Heart right ventricle (tissue), 16 donors: ENCODE results near the gene PTGER3. TPM values are rescaled to one million over a fixed set of nuclear protein-coding genes. Genes with fewer than 3 reads are reported as not detected.

Experiments
- ATAC-seq, 8 donors: fragments of 200-7000 bp; cut with Tn5 transposase; one replicate each; pipeline ENCODE4 v1.9.1; 2020; ENCODE audit warnings: mild to moderate bottlenecking in 8 of 8, moderate library complexity in 8 of 8, moderate number of reproducible peaks in 1 of 8
- DNase-seq, 2 donors: peaks; one replicate each; pipeline ENCODE4 v3.0.0-alpha.2; 2020
- H3K27ac ChIP-seq, 10 donors: fragments of 200-600 bp; sonication (generic) in 2 of 10; one replicate each; pipeline versions ENCODE4 v1.5.0 to v1.8.0; 2020 to 2022; ENCODE audit warnings: mild to moderate bottlenecking in 3 of 10
- H3K27me3 ChIP-seq, 7 donors: fragments of 200-600 bp; one replicate each; pipeline ENCODE4 v1.8.0; 2021 to 2022; ENCODE audit warnings: mild to moderate bottlenecking in 2 of 7
- H3K36me3 ChIP-seq, 9 donors: fragments of 200-600 bp; sonication (generic) in 1 of 9; one replicate each; pipeline versions ENCODE4 v1.5.0 to v1.8.0; 2020 to 2022; ENCODE audit warnings: mild to moderate bottlenecking in 2 of 9
- H3K4me1 ChIP-seq, 9 donors: fragments of 200-600 bp; sonication (generic) in 1 of 9; one replicate each; pipeline versions ENCODE4 v1.5.0 to v1.8.0; 2020 to 2022; ENCODE audit warnings: mild to moderate bottlenecking in 4 of 9
- H3K4me3 ChIP-seq, 10 donors: fragments of 200-600 bp; sonication (generic) in 2 of 10; one replicate each; pipeline versions ENCODE4 v1.5.0 to v1.8.0; 2020 to 2022; ENCODE audit warnings: mild to moderate bottlenecking in 7 of 10, moderate library complexity in 2 of 10
- H3K9me3 ChIP-seq, 11 donors: fragments of 200-600 bp in 10 of 11; sonication (generic) in 2 of 11; one replicate each; pipeline versions ENCODE4 v1.5.0 to v1.8.0; 2013 to 2022; ENCODE audit warnings: mild to moderate bottlenecking in 2 of 11, control low read depth in 1 of 11, moderate library complexity in 1 of 11
- whole genome bisulfite sequencing, 2 donors: extraction: QIAGEN DNeasy Blood & Tissue Kit; methylation state at CpG; one replicate each; pipeline ENCODE4 v1.1.7; 2013; ENCODE audit warnings: inconsistent platforms in 1 of 2; 5-methylcytosine and 5-hydroxymethylcytosine counted together
- intact Hi-C, 10 donors: fragments of 100-400 bp; cut with DNase I; formaldehyde crosslinking; loops; one replicate each; pipeline versions ENCODE4 v1.11.1 to v1.14.2; 2022
- long read RNA-seq, 3 donors: library from polyadenylated mRNA; unstranded; transcript quantifications; one replicate each; pipeline ENCODE4 v2.0.0, GENCODE V29; 2020 to 2021
- polyA plus RNA-seq, 2 donors: library from polyadenylated mRNA; stranded (reverse); fragments of 200-250 nt; gene quantifications; one replicate each; pipeline ENCODE4 v1.2.3, GENCODE V29; 2013
- total RNA-seq, 10 donors: library from RNA; stranded (reverse); fragmentation: NEBNext Ultra II Directional in 3 of 10; extraction: Animal tissue kit (Norgen Biotek cat#: 25700) in 3 of 10; gene quantifications; one replicate each; pipeline versions ENCODE4 v1.2.1 to v1.2.4, GENCODE V29; 2021 to 2023
- TF ChIP-seq, protein P1 (sequence below), 9 donors: fragments of 200-600 bp; sonication (generic) in 2 of 9; IDR thresholded peaks; one replicate each; pipeline versions ENCODE4 v1.5.0 to v1.8.0; 2021 to 2022; ENCODE audit warnings: antibody characterized with exemption in 9 of 9, mild to moderate bottlenecking in 5 of 9, moderate library complexity in 1 of 9
- donor health status: Arrhythmogenic right ventricular cardiomyopathy.
- donor health status: ischemic (EF 13 %, LVEDD 7.1; RV severe dilation, severe dysfunction).
- donor health status: healthy with polysubstance abuse.
- donor health status: DM: no; HTN: yes; CAD: no.
- donor health status: DM: no; HTN: no; CAD: no.
- donor health status: ischemic (EF 25% LVEDD 6.9; RV normal size, moderate dysfunction).
- donor health status: ischemic (EF 25% LVEDD 5.7; RV mildly dilated, moderate dysfunction).
- donor health status: healthy.
- donor health status: DM: yes; HTN: yes; CAD: no.
- donor health status: Ischemic cardiomyopathy.
- donor health status: ischemic (EF 35%, LVEDD 5.7; RV mildly dilated, moderate dysfunction).
- donor health status: nonischemic (EF 11% LVEDD 7.7; RV severe dilation, severe dysfunction).
- donor health status: DM: yes; HTN: yes; CAD: no.
- donor health status: PGD.
- donor health status: ischemic (EF 29% LVEDD 5.4; RV normal size, mild dysfunction).
- donor health status: nonischemic (EF 23%, LVEDD 6.1; RV moderate dilation, normal function).

The PTGER3 gene
- total RNA-seq (1 to 10 TPM in 5 of 10 donors, under 1 TPM in 5; 0.11 to 4.6 (median 0.98) TPM), polyA plus RNA-seq (1 to 10 TPM; 1.0 to 1.5 TPM)
- long read RNA-seq, donor 1, full-length matches to known transcripts = 1 of 1 reads
- long read RNA-seq, donor 1, partial matches to known transcripts = 0 of 1 reads
- long read RNA-seq, donor 1, other reads (novel, unspliced or antisense) = 0 of 1 reads
- long read RNA-seq, donor 2, full-length matches to known transcripts = 3 of 4 reads
- long read RNA-seq, donor 2, partial matches to known transcripts = 0 of 4 reads
- long read RNA-seq, donor 2, other reads (novel, unspliced or antisense) = 1 of 4 reads
- long read RNA-seq, donor 3, transcript PTGER3-201 (4 exons, 2,333 nt) = major isoform, 7 of 9 reads
- long read RNA-seq, donor 3, partial matches to known transcripts = 0 of 9 reads
- long read RNA-seq, donor 3, other reads (novel, unspliced or antisense) = 0 of 9 reads

GRCh38 chr1:71047635-71048607 lies at the start of gene PTGER3:
Gene PTGER3 (minus strand): TSS chr1:71047816. CDS start chr1:71047577, 239 bp downstream.
- peak within 1 kb of the TSS; percentile 26 to 57 (median 52) for H3K4me3 ChIP-seq
- intact Hi-C loops = loop anchor here in 7 of 10 donors (5.0 kb wide), 3 partner anchors 361 to 521 kb away; no protein-coding TSS in a partner anchor
- no peaks in the 10 kb centered on the region for H3K9me3 ChIP-seq
- peak; percentile 30 to 75 for DNase-seq
- peaks cover 16 to 67% (median 60%) of the 10 kb centered on the region in 7 donors for H3K27me3 ChIP-seq
- peak; percentile 59 to 86 (median 69) for ATAC-seq
- H3K4me1 ChIP-seq = peaks cover 2 to 19% (median 14%) of the 10 kb centered on the region in 9 donors
- TF ChIP-seq, protein P1, sequence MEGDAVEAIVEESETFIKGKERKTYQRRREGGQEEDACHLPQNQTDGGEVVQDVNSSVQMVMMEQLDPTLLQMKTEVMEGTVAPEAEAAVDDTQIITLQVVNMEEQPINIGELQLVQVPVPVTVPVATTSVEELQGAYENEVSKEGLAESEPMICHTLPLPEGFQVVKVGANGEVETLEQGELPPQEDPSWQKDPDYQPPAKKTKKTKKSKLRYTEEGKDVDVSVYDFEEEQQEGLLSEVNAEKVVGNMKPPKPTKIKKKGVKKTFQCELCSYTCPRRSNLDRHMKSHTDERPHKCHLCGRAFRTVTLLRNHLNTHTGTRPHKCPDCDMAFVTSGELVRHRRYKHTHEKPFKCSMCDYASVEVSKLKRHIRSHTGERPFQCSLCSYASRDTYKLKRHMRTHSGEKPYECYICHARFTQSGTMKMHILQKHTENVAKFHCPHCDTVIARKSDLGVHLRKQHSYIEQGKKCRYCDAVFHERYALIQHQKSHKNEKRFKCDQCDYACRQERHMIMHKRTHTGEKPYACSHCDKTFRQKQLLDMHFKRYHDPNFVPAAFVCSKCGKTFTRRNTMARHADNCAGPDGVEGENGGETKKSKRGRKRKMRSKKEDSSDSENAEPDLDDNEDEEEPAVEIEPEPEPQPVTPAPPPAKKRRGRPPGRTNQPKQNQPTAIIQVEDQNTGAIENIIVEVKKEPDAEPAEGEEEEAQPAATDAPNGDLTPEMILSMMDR (IDR thresholded peaks at IDR 0.05) = no peak
- no peaks in the 10 kb centered on the region for H3K36me3 ChIP-seq
- 7 to 11% methylated on average over 38 to 56 of the region's 56 CpGs for WGBS, 2 donors
- no peak within 1 kb of the TSS for H3K27ac ChIP-seq

- ATAC-seq = no peak
- intact Hi-C loops = loop anchor here in 3 of 10 donors (10.0 kb wide), 2 partner anchors 430 to 440 kb away; no protein-coding TSS in a partner anchor
- Histone ChIP-seq H3K27me3 (no peaks in the 10 kb centered on the region), H3K9me3 (no peaks in the 10 kb centered on the region), H3K4me1 (no peaks in the 10 kb centered on the region), H3K4me3 (no peak overlapping the region), H3K36me3 (no peaks in the 10 kb centered on the region), H3K27ac (no peak overlapping the region)
- no peak for DNase-seq
- 95 to 98% methylated on average over 2 of the region's 2 CpGs for WGBS, 2 donors
- TF ChIP-seq, protein P1 (IDR thresholded peaks at IDR 0.05) = no peak
These were observed 47.3 kb upstream of the PTGER3 start for GRCh38 chr1:71094913-71095312.

GRCh38 chr1:71093938-71094337 lies 46.3 kb upstream of the PTGER3 start:
- no peak overlapping the region for H3K27ac ChIP-seq
- no peaks in the 10 kb centered on the region for H3K9me3 ChIP-seq
- H3K36me3 ChIP-seq = no peaks in the 10 kb centered on the region
- intact Hi-C loops = loop anchor here in 3 of 10 donors (10.0 kb wide), 2 partner anchors 431 to 441 kb away; no protein-coding TSS in a partner anchor
- no peaks in the 10 kb centered on the region for H3K4me1 ChIP-seq
- no peaks in the 10 kb centered on the region for H3K27me3 ChIP-seq
- 63 to 76% methylated on average over 1 of the region's 1 CpG for WGBS, 2 donors
- H3K4me3 ChIP-seq = no peak overlapping the region
- TF ChIP-seq, protein P1 (IDR thresholded peaks at IDR 0.05) = peak in 7 of 9 donors; percentile 20 to 54 (median 42)
- ATAC-seq (no peak), DNase-seq (no peak)
